HEK293 (cell line): ENCODE data around the gene MAPK8IP3.
"Not testable (repeated sequence)": the region's sequence is repeated elsewhere in the genome, so short reads cannot be mapped to it uniquely, and the experiment has no call there.

Source experiments
- CTCF ChIA-PET: fragments of 350-600 bp; formaldehyde crosslinking; extraction: SDS; loops from one replicate; lab custom pipeline; 2021; ENCODE audit warnings: antibody characterized with exemption; lab: Yijun Ruan, JAX
- POLR2A ChIA-PET: fragments of 300-600 bp; formaldehyde crosslinking; extraction: SDS; loops from one replicate; lab custom pipeline; 2020; ENCODE audit warnings: antibody characterized with exemption, inconsistent platforms; lab: Yijun Ruan, JAX
- H3K27ac ChIP-seq: fragments of 200-500 bp; sonication (Bioruptor generic); 2 replicates; pipeline ENCODE4 v1.5.1; 2014; ENCODE audit warnings: low read depth, low read length, control low read depth, inconsistent platforms; ENCODE audit errors: extremely low read depth
- H3K36me3 ChIP-seq, 2 experiments: fragments of 200-500 bp in 1 of 2; sonication (Bioruptor generic) in 1 of 2; 1 replicate in 1 of 2; 2 replicates in 1 of 2; pipeline ENCODE4 v1.5.1; 2014 to 2017; ENCODE audit warnings: inconsistent platforms in 2 of 2, low read length in 2 of 2; ENCODE audit not compliant: control insufficient read depth in 2 of 2, insufficient read depth in 1 of 2
- H3K4me1 ChIP-seq: fragments of 200-500 bp; sonication (Bioruptor generic); 2 replicates; pipeline ENCODE4 v1.5.1; 2014; ENCODE audit warnings: mild to moderate bottlenecking, low read length, inconsistent platforms; ENCODE audit not compliant: control insufficient read depth, insufficient read depth
- H3K4me3 ChIP-seq: 2 replicates; pipeline ENCODE4 v1.5.1; 2011; ENCODE audit warnings: low read depth, mild to moderate bottlenecking, control low read depth, low read length, moderate library complexity
- H3K9me3 ChIP-seq: fragments of 200-500 bp; sonication (Bioruptor generic); 2 replicates; pipeline ENCODE4 v1.5.1; 2014; ENCODE audit warnings: low read depth, low read length, inconsistent platforms; ENCODE audit not compliant: control insufficient read depth, insufficient read depth
- GFI1B ChIP-seq: fragments of 450-650 bp; formaldehyde crosslinking; IDR thresholded peaks from 2 replicates; pipeline ENCODE4 v1.5.1; 2016; ENCODE audit warnings: missing biosample characterization, missing genetic modification characterization
- GLI2 ChIP-seq: fragments of 450-650 bp; formaldehyde crosslinking; IDR thresholded peaks from 2 replicates; pipeline ENCODE4; 2017; ENCODE audit warnings: missing biosample characterization, missing genetic modification characterization, low read depth, borderline replicate concordance
- GLIS1 ChIP-seq: fragments of 450-650 bp; formaldehyde crosslinking; IDR thresholded peaks from 2 replicates; pipeline ENCODE4 v1.5.1; 2016; ENCODE audit warnings: missing biosample characterization, missing genetic modification characterization
- HOXA7 ChIP-seq: sonication (generic); formaldehyde crosslinking; IDR thresholded peaks from 2 replicates; pipeline ENCODE4 v1.8.1; 2022; ENCODE audit warnings: missing genetic modification reagents, borderline replicate concordance
- ZBTB17 ChIP-seq: fragments of 450-650 bp; formaldehyde crosslinking; IDR thresholded peaks from 2 replicates; pipeline ENCODE4 v1.5.1; 2016; ENCODE audit warnings: missing biosample characterization, missing genetic modification characterization
- ZNF121 ChIP-seq: fragments of 450-650 bp; formaldehyde crosslinking; IDR thresholded peaks from 2 replicates; pipeline ENCODE4 v1.5.1; 2016; ENCODE audit warnings: missing biosample characterization, missing genetic modification characterization
- ZNF335 ChIP-seq: fragments of 450-650 bp; formaldehyde crosslinking; conservative IDR thresholded peaks from 2 replicates; pipeline ENCODE4 v1.5.1; 2016; ENCODE audit warnings: missing biosample characterization, missing genetic modification characterization
- ZNF394 ChIP-seq: fragments of 450-650 bp; formaldehyde crosslinking; IDR thresholded peaks from 2 replicates; pipeline ENCODE4 v1.5.1; 2016; ENCODE audit warnings: missing biosample characterization, missing genetic modification characterization, mild to moderate bottlenecking, moderate library complexity, borderline replicate concordance
- ZNF585B ChIP-seq: fragments of 450-650 bp; formaldehyde crosslinking; IDR thresholded peaks from 2 replicates; pipeline ENCODE4 v1.5.1; 2016; ENCODE audit warnings: missing biosample characterization, missing genetic modification characterization
- ZNF600 ChIP-seq: fragments of 450-650 bp; formaldehyde crosslinking; IDR thresholded peaks from 2 replicates; pipeline ENCODE4 v1.5.1; 2016; ENCODE audit warnings: missing biosample characterization, missing genetic modification characterization
- ZNF76 ChIP-seq: fragments of 450-650 bp; formaldehyde crosslinking; IDR thresholded peaks from 2 replicates; pipeline ENCODE4; 2016; ENCODE audit warnings: low read depth, missing biosample characterization, missing genetic modification characterization, borderline replicate concordance
- TF ChIP-seq, protein P1 (sequence below): fragments of 450-650 bp; formaldehyde crosslinking; IDR thresholded peaks from 2 replicates; pipeline ENCODE4 v1.5.1; 2016; ENCODE audit warnings: missing biosample characterization, missing genetic modification characterization, borderline replicate concordance
- TF ChIP-seq, protein P2 (sequence below): fragments of 450-650 bp; formaldehyde crosslinking; IDR thresholded peaks from 2 replicates; pipeline ENCODE4 v1.5.1; 2016; ENCODE audit warnings: missing biosample characterization, missing genetic modification characterization

Gene MAPK8IP3

DNA sequence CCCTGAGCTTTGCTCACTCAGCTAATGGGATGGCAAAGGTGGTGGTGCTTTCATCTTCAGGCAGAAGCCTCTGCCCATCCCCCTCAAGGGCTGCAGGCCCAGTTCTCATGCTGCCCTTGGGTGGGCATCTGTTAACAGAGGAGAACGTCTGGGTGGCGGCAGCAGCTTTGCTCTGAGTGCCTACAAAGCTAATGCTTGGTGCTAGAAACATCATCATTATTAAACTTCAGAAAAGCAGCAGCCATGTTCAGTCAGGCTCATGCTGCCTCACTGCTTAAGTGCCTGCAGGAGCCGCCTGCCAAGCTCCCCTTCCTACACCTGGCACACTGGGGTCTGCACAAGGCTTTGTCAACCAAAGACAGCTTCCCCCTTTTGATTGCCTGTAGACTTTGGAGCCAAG, 5.7 kb upstream of the MAPK8IP3 start (continued):
- TF ChIP-seq, protein P1, sequence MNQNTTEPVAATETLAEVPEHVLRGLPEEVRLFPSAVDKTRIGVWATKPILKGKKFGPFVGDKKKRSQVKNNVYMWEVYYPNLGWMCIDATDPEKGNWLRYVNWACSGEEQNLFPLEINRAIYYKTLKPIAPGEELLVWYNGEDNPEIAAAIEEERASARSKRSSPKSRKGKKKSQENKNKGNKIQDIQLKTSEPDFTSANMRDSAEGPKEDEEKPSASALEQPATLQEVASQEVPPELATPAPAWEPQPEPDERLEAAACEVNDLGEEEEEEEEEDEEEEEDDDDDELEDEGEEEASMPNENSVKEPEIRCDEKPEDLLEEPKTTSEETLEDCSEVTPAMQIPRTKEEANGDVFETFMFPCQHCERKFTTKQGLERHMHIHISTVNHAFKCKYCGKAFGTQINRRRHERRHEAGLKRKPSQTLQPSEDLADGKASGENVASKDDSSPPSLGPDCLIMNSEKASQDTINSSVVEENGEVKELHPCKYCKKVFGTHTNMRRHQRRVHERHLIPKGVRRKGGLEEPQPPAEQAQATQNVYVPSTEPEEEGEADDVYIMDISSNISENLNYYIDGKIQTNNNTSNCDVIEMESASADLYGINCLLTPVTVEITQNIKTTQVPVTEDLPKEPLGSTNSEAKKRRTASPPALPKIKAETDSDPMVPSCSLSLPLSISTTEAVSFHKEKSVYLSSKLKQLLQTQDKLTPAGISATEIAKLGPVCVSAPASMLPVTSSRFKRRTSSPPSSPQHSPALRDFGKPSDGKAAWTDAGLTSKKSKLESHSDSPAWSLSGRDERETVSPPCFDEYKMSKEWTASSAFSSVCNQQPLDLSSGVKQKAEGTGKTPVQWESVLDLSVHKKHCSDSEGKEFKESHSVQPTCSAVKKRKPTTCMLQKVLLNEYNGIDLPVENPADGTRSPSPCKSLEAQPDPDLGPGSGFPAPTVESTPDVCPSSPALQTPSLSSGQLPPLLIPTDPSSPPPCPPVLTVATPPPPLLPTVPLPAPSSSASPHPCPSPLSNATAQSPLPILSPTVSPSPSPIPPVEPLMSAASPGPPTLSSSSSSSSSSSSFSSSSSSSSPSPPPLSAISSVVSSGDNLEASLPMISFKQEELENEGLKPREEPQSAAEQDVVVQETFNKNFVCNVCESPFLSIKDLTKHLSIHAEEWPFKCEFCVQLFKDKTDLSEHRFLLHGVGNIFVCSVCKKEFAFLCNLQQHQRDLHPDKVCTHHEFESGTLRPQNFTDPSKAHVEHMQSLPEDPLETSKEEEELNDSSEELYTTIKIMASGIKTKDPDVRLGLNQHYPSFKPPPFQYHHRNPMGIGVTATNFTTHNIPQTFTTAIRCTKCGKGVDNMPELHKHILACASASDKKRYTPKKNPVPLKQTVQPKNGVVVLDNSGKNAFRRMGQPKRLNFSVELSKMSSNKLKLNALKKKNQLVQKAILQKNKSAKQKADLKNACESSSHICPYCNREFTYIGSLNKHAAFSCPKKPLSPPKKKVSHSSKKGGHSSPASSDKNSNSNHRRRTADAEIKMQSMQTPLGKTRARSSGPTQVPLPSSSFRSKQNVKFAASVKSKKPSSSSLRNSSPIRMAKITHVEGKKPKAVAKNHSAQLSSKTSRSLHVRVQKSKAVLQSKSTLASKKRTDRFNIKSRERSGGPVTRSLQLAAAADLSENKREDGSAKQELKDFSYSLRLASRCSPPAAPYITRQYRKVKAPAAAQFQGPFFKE (tag by site-specific recombination): no peak
- TF ChIP-seq ZNF76 (tag by site-specific recombination) (no peak), GLI2 (tag by site-specific recombination) (no peak), GLIS1 (tag by site-specific recombination) (no peak), ZNF121 (tag by site-specific recombination) (no peak), HOXA7 (CRISPR knock-in tag) (no peak)
- TF ChIP-seq, protein P2, sequence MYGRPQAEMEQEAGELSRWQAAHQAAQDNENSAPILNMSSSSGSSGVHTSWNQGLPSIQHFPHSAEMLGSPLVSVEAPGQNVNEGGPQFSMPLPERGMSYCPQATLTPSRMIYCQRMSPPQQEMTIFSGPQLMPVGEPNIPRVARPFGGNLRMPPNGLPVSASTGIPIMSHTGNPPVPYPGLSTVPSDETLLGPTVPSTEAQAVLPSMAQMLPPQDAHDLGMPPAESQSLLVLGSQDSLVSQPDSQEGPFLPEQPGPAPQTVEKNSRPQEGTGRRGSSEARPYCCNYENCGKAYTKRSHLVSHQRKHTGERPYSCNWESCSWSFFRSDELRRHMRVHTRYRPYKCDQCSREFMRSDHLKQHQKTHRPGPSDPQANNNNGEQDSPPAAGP (tag by site-specific recombination): no peak

DNA sequence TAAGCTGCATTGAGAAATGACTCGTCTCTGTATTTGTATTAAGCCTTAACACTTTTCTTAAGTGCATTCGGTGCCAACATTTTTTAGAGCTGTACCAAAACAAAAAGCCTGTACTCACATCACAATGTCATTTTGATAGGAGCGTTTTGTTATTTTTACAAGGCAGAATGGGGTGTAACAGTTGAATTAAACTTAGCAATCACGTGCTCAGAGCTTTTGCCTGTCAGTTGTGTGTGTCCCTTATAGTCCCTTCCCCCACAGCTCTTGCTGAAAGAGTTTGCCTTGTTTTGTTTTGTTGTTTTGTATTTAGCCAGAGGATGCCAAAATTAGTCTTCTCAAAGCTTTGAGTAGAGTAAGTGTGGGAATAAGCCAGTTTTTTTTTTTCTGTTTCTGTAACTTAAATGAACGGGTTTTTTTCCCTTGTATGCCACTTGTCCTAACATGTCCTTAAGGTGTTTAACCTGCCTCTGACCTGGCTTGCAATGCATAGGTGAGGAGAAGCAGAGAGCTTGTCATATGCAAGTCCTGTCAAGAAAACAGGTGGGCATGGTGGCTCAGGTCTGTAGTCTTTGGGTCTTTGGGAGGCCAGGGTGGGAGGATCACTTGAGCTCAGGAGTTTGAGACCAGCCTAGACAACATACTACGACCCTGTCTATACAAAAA, 4.6 kb upstream of the MAPK8IP3 start:
- TF ChIP-seq ZNF585B (tag by site-specific recombination): no peak
- Histone ChIP-seq H3K27ac (no peak overlapping the region), H3K4me1 (0 out of 2 replicates have a peak, but pooled peaks cover 3% of the 10 kb centered on the region), H3K9me3 (no peaks in the 10 kb centered on the region), H3K4me3 (no peak overlapping the region), H3K36me3 (peaks cover 15 to 71% of the 10 kb centered on the region in 2 experiments; a peak in 2 of 3 replicates)
- ChIA-PET POLR2A (interaction anchor here (0.8 to 1.0 kb wide), 2 partner anchors 22 to 71 kb away, joined by 3 read pairs; partner anchors contain the start of genes EME2 and MRPS34), CTCF (interaction anchor here (0.6 to 0.9 kb wide), 4 partner anchors 12 to 338 kb away, joined by 3 read pairs; no protein-coding TSS in a partner anchor)

DNA sequence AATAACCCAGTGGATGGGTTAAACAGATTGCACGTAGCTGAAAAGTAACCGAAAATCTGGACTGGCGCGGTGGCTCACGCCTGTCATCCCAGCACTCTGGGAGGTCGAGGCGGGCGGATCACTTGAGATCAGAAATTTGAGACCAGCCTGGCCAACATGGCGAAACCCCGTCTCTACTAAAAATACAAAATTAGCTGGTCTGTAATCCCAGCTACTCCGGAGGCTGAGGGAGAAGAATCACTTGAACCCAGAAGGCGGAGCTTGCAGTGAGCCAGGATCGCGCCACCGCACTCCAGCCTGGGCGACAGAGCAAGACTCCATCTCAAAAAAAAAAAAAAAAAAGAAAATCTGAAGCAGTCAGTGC, 689 bp upstream of the MAPK8IP3 start:
- peak overlapping the region; percentile 83 for H3K27ac ChIP-seq
- ChIA-PET CTCF (interaction anchor here (0.6 to 1.4 kb wide), 17 partner anchors 8 to 544 kb away, joined by 3 to 9 read pairs (median 4); partner anchors contain the start of genes JPT2, NUBP2 and SPSB3), POLR2A (interaction anchor here (0.6 to 3.1 kb wide), 20 partner anchors 14 to 977 kb away, joined by 3 to 44 read pairs (median 5); partner anchors contain the start of genes EME2, IFT140, JPT2 and KCTD5)
- H3K4me3 ChIP-seq: peak overlapping the region; percentile 94
- peaks cover 11% of the 10 kb centered on the region; the same call in 1 of the 2 replicates for H3K4me1 ChIP-seq
- TF ChIP-seq GLIS1 (tag by site-specific recombination): peak; percentile 80
- TF ChIP-seq ZNF600 (tag by site-specific recombination): peak; percentile 99; the same call in 1 of the 2 replicates
- TF ChIP-seq ZNF394 (tag by site-specific recombination): peak; percentile 100
- TF ChIP-seq ZBTB17: peak; percentile 97
- peak; percentile 92 for TF ChIP-seq ZNF335
- TF ChIP-seq GFI1B (tag by site-specific recombination): 0 out of 2 replicates have a peak, but pooled peaks have one; percentile 31
- TF ChIP-seq, all 188 proteins: peak for 6; not testable (repeated sequence) for 182
- H3K9me3 ChIP-seq: not testable (repeated sequence)
- peaks cover 4 to 36% of the 10 kb centered on the region in 2 experiments; a peak in 2 of 3 replicates for H3K36me3 ChIP-seq
